GM21526 (cell line): ENCODE data around the gene SGMS1.
"Not testable (repeated sequence)": the region's sequence is repeated elsewhere in the genome, so short reads cannot be mapped to it uniquely, and the experiment has no call there.

ENCODE experiments used
- ATAC-seq: cut with Tn5 transposase; IDR thresholded peaks from one replicate; pipeline ENCODE4 v1.9.1; 2021; ENCODE audit warnings: moderate library complexity; ENCODE audit not compliant: unreplicated experiment, low FRiP score

SGMS1 gene

DNA sequence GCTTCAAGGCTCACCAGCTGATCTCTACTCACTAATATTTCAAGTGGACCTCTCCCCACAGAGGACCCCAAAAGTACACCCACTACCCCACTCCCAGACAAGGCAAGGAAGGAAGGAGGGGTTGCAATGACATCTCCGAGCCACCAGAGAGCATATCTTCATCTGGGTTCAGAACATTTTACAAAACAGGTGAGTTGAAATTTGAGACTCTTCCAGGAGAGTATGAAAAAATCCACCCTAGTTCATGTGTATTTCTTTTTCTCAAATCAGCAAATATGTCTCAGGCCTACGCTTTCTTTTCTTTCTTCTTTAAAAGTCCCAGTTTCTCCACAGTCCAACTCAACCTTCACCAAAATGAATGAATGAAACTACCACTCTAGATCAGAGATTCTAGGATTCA, 61.9 kb downstream of the SGMS1 start:
- ATAC-seq, result no peak

DNA sequence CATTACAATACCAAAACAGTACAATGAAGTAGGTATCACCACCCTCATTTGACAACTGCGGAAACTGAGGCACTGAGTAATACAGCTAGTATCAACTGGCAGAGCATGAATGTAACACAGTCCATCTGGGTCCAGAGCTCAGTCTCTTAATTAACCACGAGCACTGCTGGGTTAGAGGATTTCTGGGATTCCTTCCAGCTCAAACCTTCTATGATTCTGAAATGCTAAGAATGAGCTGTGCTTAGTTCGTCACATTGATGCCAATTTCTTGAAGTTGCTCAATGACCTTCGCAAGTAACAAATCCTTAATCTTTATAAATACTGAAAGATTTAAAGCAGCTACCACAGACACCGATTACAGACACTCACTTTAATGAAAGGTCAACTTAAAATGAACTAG, 62.5 kb downstream of the SGMS1 start:
- ATAC-seq, result no peak

DNA sequence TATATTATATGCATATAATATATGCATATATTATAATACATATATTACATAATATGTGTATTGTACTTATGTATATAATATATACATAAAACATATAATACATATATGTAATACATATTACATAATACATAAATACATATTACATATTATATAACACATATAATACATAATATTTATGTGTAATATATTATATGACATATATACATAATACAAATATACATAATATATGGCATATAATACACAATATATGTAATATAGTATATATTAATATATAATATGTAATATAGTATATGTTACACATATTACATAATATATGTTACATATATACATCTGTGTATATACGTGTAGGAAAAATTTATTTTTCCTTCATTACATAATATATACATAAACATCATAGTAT, 63.4 kb downstream of the SGMS1 start:
- ATAC-seq, result no peak

DNA sequence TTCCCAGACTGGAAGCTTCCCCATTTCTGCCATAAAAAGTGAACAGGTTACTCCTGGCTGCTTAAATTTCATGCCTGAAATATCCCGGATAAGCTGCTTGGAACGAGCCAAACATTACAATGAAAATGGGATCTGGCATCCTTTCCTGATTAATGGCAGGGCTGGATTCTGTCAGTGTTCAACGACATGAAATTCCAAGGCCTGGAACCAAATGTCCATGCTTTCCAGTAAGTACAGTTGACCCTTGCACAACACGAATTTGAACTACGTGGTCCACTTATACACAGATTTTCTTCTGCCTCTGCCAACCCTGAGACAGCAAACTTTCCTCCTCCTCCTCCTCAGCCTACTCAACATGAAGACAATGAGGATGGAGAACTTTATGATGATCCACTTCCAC, 65.4 kb downstream of the SGMS1 start:
- no peak for ATAC-seq

DNA sequence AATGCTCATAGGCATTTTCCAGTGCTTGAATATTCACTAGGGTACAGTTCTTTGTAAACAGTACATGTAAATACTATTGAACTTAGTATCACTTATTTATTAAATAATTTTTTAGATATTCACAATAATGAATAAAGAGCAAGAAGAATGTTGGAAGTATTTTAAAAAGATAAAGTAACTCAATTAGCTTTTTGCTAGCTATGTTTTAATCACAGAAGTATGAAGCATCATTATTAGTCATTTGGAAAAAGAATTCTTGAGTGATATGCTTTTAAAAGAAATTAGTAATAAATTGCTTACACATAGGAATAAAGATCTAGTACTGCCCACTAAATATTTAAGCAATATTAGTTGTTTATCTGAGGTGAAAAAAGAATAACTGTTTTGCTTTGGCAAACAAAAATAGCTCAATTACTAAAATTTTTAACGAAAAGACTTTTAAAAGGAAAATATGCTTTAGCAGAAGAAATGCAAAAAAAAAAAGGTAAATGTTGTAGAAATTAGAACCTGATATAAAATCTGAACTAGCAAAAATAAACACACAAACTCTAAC, 66.5 kb downstream of the SGMS1 start:
- ATAC-seq, result no peak

DNA sequence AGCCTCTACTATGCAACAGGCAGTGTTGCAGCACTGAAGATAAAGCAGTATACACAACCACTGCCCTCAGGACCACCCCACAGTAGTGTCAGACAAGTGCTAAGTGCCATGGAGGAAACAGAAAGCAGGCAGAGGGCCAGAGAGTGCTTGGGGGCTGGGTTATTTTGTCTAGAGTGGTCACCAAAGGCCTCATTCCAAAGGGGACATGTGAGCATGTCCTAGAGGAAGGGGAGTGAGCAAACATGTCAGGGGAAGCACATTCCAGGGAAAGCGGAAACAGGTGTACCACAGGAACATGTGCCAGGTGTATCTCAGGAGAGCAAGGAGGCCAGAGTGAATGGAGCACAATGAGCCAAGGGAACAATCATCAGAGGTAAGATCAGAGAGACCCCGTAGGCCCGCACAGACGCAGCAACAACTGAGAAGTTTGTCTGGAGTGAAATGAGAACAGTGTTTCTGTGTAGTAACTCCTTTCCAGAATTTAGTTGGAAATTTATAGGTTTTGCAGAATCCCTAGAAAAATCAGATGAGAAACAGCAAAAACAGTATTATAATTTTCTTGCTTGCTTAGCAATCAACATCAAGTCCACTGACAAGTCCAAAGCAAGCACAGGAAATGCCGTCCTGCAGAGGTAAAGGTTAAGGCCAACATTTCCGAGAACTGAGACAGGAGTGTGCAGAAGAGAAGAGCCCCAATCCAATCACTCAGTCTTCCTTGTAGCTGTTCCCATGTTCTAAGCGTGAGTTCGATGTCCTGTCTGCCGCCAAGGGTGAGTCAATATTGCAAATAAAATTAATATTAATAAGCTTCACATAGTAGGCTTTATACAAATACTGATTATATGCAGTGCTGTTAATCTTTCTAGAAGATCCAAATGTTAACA, 67.3 kb downstream of the SGMS1 start:
- no peak for ATAC-seq

DNA sequence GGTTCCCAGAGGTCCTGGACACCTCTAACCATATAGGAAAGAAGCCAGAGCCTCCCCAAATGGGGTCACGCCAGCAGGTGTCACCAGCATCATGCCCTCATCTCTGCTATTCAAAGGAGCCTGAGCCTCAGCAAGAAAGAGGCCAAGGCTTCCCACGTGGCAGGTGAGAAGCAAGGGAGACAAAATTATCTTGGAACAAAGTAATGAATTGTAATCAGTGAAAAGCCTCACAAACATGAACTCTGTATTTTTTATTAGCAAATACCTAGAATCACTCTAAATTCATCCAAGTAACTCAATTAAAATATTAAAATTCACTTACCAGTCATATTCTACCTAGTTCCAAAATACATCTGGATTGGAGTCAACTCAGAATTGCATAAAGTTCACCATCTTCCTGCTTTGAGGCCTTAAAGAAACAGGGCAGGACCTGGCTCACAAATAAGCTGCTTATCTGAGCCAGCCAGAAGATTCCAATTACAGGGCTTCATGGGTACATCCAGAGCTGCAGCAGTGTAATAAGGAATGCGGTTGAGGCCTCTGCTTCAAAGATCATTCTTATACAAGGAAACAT, 68.7 kb downstream of the SGMS1 start:
- ATAC-seq, result no peak

DNA sequence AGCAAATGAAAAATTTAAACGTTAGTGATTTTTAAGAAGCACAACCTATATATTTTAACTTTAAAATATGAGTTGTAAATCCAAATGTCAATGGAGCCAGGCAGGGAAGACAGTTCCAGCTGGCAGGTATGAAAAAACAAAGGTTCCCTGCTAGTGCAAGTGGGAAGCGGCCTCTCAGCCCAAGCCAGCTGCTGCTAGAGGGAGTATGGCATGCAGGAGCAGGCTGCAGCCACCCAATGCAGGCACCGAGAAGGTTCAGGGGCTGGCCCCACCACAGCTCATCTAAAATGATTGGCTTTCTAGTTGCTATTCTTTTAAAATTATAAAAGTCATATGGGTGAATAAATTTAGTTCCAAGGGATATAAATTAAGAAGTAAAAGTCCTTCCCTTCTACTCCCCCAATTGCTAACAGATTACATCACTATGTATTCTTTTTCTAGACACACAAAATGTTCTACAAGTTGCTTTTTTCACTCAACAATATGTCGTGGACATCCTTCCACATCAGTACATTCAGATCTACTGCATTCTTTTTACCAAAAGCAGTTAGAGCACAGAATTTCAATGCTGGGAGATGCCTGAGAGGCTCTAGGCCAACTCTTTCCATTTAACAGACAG, 69.3 kb downstream of the SGMS1 start:
- ATAC-seq, result no peak

DNA sequence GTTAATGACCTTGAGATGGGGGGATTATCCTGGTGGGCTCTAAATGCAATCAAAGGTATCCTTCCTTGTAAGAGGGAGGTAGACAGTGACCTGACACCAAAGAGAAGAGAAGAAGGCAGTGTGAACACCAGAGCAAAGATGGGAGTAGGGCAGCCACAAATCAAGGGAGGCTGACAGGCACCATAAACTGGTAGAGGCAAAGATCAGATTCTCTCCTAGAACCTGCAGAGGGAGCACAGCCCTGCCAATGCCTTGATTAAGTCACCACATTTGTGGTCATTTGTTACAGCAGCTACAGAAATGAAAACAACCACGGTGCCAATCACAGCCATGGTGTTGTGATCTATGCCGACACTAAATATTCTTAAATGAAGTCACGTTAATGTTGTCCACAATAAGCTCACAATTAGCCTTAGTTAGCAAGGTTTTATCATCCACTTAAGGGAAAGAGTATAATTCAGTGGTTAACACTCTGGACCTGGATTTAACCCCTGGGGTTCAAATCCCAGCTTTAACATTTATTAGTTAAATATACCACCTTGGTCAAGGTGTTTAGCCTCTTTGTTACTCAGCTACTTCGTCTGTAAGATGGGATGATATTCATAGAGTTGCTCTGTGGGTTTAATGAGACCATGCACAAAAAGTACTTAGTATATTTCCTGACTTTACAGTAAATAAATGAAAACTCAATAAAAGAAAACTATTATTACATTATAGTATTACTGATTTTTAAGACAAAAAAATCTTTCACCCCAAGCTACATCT, 70.8 kb downstream of the SGMS1 start:
- no peak for ATAC-seq

DNA sequence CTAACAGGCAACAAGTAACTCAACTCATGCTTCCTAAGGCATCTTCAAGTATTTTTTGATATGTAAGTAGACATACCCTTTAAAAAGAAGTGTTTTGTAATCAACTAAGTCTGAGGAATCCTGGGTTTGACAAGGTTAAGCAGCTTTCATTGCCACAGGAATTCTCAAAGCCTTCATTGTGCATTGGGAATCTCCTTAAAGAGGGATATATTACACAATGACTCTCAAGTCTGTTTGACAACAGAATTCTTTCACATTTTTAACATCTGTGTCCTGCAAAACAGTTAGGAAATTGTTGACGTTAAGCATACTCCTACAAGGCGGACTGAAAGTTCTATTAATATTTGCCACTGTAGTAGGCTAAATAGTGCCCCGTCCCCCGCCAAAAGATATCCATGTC, 71.4 kb downstream of the SGMS1 start:
- ATAC-seq, result no peak

DNA sequence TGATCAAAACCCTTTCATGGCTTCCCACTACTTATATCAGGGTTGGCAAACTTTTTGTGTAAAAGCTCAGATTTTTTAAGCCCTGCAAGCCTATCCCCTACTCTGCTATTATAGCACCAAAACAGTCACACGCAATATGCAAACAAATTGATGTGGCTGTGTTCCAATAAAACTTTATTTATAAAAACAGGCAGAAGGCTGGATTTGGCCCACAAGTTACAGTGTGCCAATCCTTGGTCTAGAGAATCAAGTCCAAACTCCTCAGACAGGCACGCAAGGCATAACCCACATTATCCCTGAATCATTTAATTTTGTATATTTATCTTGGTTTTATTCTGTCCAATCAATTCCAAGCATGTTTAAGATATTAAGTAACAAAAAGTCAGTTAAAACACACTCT, 71.9 kb downstream of the SGMS1 start:
- no peak for ATAC-seq

DNA sequence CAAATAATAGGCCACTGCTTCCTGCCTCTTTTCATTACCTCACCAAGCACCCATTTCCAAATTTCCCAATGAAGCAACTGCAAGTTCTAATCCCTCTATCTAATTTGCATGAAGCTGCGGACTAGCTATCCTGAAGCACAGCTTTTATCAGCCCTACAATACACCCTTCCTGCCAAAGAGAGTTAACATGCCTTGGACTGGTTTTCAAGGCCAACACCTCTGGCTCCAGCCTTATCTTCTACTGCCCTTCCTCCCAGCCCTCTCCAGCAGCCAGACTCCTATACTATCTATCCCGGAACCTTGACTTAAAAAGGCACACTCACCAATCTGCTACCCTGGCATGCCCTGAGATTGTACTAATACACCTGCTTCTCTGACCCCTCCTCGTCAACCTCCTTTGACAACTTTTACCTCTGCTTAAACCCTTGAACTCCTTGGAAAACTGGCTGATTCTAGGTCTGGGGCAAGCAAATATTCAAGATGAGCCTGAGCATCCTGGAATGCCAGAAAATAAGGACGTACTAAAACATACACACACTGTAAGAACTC, 73.4 kb downstream of the SGMS1 start:
- ATAC-seq, result no peak

DNA sequence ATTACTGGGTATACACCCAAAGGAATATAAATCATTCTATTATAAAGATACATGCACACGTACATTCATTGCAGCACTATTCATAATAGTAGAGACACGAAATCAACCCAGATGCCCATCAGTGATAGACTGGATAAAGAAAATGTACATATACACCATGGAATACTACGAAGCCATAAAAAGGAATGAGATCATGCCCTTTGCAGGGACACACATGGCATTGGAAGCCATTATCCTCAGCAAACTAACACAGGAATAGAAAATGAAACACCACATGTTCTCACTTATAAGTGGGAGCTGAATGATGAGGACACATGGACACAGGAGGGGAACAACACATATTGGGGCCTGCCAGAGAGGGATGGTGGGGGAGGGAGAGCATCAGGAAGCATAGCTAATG, 74.6 kb downstream of the SGMS1 start:
- not testable (repeated sequence) for ATAC-seq

DNA sequence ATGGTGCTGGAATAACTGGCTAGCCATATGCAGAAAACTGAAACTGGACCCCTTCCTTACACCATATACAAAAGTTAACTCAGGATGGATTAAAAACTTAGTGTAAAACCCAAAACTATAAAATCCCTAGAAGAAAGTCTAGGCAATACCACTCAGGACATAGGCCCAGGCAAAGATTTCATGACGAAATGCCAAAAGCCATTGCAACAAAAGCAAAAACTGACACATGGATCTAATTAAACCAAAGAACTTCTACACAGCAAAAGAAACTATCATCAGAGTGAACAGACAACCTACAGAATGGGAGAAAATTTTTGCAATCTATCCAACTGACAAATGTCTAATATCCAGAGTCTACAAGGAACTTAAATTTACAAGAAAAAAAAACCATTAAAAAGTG, 75.3 kb downstream of the SGMS1 start:
- ATAC-seq, result not testable (repeated sequence)

DNA sequence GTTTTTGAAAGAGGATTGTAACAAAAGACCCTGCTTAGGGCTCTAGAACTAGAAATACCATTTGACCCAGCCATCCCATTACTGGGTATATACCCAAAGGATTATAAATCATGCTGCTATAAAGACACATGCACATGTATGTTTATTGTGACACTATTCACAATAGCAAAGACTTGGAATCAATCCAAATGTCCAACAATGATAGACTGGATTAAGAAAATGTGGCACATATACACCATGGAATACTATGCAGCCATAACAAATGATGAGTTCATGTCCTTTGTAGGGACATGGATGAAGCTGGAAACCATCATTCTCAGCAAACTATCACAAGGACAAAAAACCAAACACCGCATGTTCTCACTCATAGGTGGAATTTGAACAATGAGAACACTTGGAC, 77.5 kb downstream of the SGMS1 start:
- not testable (repeated sequence) for ATAC-seq

DNA sequence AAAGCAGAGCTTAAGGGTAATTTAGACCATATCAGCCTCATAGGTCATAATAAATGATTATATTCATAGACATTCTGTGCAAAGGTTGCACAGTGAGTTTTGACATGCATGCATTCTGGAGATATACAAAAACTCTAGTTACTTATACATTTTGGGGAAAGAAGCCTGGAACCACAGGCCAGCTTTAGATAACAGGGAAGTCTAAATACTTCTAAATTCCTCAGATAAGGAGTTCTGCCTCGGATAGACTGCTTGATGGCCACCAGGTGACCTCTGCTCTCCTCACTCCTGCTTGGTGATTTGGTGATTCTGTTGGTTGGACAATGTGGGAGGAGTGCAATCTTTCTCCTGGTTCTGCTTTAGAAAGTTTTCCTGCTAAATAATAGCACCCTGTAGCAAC, 77.9 kb downstream of the SGMS1 start:
- ATAC-seq, result no peak

DNA sequence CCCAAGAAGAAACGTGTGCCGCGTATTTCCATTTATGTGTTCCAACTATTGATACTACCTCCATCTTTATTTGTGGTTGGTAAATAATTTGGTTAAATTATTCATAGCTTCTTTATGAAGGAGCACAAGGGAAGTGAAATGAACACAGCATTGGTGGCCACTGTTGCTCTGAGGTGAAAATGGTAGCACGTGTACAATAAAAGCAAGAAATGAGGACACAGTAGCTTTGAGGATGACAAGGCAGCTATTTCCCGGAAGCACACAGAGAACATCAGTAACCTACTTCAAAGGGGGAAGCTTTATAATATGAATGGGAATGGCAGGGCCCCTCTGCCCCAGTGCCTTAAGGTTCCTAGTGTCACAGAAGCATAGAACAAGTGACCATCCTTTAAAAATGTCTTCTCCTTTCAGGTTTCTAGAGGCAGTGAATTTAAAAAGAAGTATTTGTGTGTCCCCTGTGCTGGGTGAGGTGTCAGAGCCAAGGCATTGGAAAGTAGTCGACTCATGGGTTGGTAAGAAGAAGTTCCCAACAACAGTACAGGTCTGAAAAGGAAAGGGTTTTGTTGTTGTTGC, 78.8 kb downstream of the SGMS1 start:
- ATAC-seq, result no peak

DNA sequence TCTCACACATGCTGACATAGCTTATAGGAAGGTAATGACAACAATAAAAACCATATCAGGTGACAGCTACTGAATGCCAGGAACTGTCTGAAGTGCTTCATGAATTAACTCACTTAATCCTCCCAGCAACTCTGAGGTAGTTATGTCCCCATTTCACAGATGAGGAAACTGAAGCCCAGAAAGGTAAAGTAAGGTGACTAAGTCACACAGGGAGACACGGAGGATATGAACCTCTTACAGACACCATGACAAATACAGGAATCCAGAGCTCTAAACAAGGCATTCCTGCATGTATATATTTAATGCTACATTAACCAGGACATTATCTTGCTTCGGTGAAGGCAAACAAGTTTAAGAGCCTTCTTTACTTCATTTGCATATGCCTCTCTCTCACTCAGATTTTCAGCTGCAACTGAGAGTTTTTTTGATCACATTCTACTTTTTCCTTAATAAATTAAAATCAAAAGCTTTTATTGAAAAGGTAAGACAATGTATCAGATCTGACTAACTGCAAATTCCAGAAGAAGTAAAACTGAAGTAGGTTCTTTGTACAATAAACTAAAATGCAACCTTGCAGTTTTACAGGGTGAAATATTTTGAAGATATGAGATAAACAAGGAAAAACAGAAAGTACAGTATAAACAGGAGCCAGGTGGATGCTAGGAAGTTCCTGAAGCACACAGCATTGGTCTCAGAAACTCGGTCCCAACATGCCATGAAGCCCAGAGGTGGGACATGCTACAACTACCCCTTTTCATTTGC, 79.5 kb downstream of the SGMS1 start:
- no peak for ATAC-seq

DNA sequence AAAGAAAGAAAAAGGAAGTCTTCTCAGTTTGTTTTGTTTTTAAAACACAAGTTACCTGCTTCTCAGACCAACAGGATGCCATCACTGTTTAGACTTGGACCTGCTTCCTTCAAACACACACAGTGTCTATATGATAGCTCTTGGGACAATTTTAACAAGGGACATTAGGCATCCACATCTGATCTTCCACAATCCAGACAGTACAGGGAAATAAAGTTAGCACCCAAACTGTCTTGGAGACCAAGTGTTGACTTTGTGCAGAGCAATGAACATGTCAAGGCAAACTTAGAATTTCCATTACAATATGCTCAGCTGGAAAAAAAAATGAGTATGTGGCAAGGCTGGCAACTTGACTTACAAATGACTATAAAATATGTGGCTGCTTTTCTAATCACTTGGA, 80.9 kb downstream of the SGMS1 start:
- ATAC-seq, result no peak
